ENCODE measurements around the gene FGF14.

FGF14 gene

GRCh38 chr13:101965096-101965495 is 436.8 kb downstream of the FGF14 start:
- no peak overlapping the region for H3K27ac ChIP-seq (ENCODE audit: low read depth, low read length)
- H3K79me2 ChIP-seq (ENCODE audit: control insufficient read depth, low read length), result no peaks in the 10 kb centered on the region
- H3K4me2 ChIP-seq (ENCODE audit: low read length), result no peak overlapping the region
- no peaks in the 10 kb centered on the region for H3K9me3 ChIP-seq (ENCODE audit: control insufficient read depth, insufficient read depth, low read length)
- no peaks in the 10 kb centered on the region for H4K20me1 ChIP-seq (ENCODE audit: control insufficient read depth, insufficient read depth, low read depth, low read length)
- H3K4me3 ChIP-seq (ENCODE audit: low read length), result no peak overlapping the region
- TF ChIP-seq EZH2phosphoT487 (IDR thresholded peaks at IDR 0.05; ENCODE audit: borderline replicate concordance, low read length), result no peak
- no peak for TF ChIP-seq CTCF (IDR thresholded peaks at IDR 0.05; ENCODE audit: low read depth, low read length, poor library complexity, severe bottlenecking)
- no peaks in the 10 kb centered on the region for H3F3A ChIP-seq (ENCODE audit: control insufficient read depth, insufficient read depth)
- no peaks in the 10 kb centered on the region for H3K9me2 ChIP-seq (replicated peaks; ENCODE audit: control insufficient read depth, low read length)
- H3K27me3 ChIP-seq (ENCODE audit: control insufficient read depth, low read length), result no peaks in the 10 kb centered on the region
- H3K36me3 ChIP-seq (ENCODE audit: control insufficient read depth, low read length), result no peaks in the 10 kb centered on the region
- no peaks in the 10 kb centered on the region for H3K4me1 ChIP-seq (ENCODE audit: control insufficient read depth, low read length)

DNA sequence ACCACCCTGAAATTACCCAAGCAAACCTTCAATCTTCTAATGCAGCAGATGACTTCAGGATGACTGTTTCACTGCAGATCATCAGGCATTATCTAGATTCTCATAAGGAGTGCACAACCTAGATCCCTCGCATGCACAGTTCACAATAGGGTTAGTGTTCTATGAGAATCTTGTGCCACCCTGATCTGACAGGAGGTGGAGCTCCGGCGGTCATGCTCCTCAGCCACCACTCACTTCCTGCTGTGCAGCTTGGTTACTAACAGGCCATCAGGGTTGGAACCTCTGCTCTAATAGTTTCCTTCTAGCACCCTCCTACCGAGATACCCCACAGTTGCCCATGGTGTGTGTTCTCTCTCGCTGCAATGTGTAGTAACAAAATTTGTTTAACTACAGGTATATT is 442.8 kb downstream of the FGF14 start:
- H3K4me2 ChIP-seq (ENCODE audit: low read length), result no peak overlapping the region
- H3K27ac ChIP-seq (ENCODE audit: low read depth, low read length), result no peak overlapping the region
- no peaks in the 10 kb centered on the region for H3F3A ChIP-seq (ENCODE audit: control insufficient read depth, insufficient read depth)
- no peaks in the 10 kb centered on the region for H3K27me3 ChIP-seq (ENCODE audit: control insufficient read depth, low read length)
- no peaks in the 10 kb centered on the region for H3K4me1 ChIP-seq (ENCODE audit: control insufficient read depth, low read length)
- H3K36me3 ChIP-seq (ENCODE audit: control insufficient read depth, low read length), result no peaks in the 10 kb centered on the region
- no peak overlapping the region for H3K4me3 ChIP-seq (ENCODE audit: low read length)
- H3K9me3 ChIP-seq (ENCODE audit: control insufficient read depth, insufficient read depth, low read length), result no peaks in the 10 kb centered on the region
- H4K20me1 ChIP-seq (ENCODE audit: control insufficient read depth, insufficient read depth, low read depth, low read length), result no peaks in the 10 kb centered on the region
- no peaks in the 10 kb centered on the region for H3K79me2 ChIP-seq (ENCODE audit: control insufficient read depth, low read length)
- TF ChIP-seq EZH2phosphoT487 (IDR thresholded peaks at IDR 0.05; ENCODE audit: borderline replicate concordance, low read length) (no peak), CTCF (IDR thresholded peaks at IDR 0.05; ENCODE audit: low read depth, low read length, poor library complexity, severe bottlenecking) (no peak)
- H3K9me2 ChIP-seq (replicated peaks; ENCODE audit: control insufficient read depth, low read length), result no peaks in the 10 kb centered on the region

- H4K20me1 ChIP-seq (ENCODE audit: control insufficient read depth, insufficient read depth, low read depth, low read length), result no peaks in the 10 kb centered on the region
- no peaks in the 10 kb centered on the region for H3K27me3 ChIP-seq (ENCODE audit: control insufficient read depth, low read length)
- H3K36me3 ChIP-seq (ENCODE audit: control insufficient read depth, low read length), result no peaks in the 10 kb centered on the region
- no peak overlapping the region for H3K4me3 ChIP-seq (ENCODE audit: low read length)
- no peaks in the 10 kb centered on the region for H3F3A ChIP-seq (ENCODE audit: control insufficient read depth, insufficient read depth)
- H3K4me1 ChIP-seq (ENCODE audit: control insufficient read depth, low read length), result no peaks in the 10 kb centered on the region
- H3K9me2 ChIP-seq (replicated peaks; ENCODE audit: control insufficient read depth, low read length), result no peaks in the 10 kb centered on the region
- TF ChIP-seq CTCF (IDR thresholded peaks at IDR 0.05; ENCODE audit: low read depth, low read length, poor library complexity, severe bottlenecking), result no peak
- no peak overlapping the region for H3K27ac ChIP-seq (ENCODE audit: low read depth, low read length)
- no peaks in the 10 kb centered on the region for H3K79me2 ChIP-seq (ENCODE audit: control insufficient read depth, low read length)
- H3K9me3 ChIP-seq (ENCODE audit: control insufficient read depth, insufficient read depth, low read length), result no peaks in the 10 kb centered on the region
- H3K4me2 ChIP-seq (ENCODE audit: low read length), result no peak overlapping the region
Observed at GRCh38 chr13:101955764-101956163, 446.1 kb downstream of the FGF14 start.

GRCh38 chr13:101951114-101951513 is 450.7 kb downstream of the FGF14 start:
- TF ChIP-seq CTCF (IDR thresholded peaks at IDR 0.05; ENCODE audit: low read depth, low read length, poor library complexity, severe bottlenecking), result no peak
- Histone ChIP-seq H3K36me3 (ENCODE audit: control insufficient read depth, low read length) (no peaks in the 10 kb centered on the region), H3F3A (ENCODE audit: control insufficient read depth, insufficient read depth) (no peaks in the 10 kb centered on the region), H4K20me1 (ENCODE audit: control insufficient read depth, insufficient read depth, low read depth, low read length) (no peaks in the 10 kb centered on the region), H3K27ac (ENCODE audit: low read depth, low read length) (no peak overlapping the region), H3K4me1 (ENCODE audit: control insufficient read depth, low read length) (peaks cover 10% of the 10 kb centered on the region), H3K4me3 (ENCODE audit: low read length) (no peak overlapping the region), H3K79me2 (ENCODE audit: control insufficient read depth, low read length) (no peaks in the 10 kb centered on the region), H3K9me3 (ENCODE audit: control insufficient read depth, insufficient read depth, low read length) (no peaks in the 10 kb centered on the region), H3K9me2 (replicated peaks; ENCODE audit: control insufficient read depth, low read length) (no peaks in the 10 kb centered on the region), H3K4me2 (ENCODE audit: low read length) (no peak overlapping the region), H3K27me3 (ENCODE audit: control insufficient read depth, low read length) (no peaks in the 10 kb centered on the region)

Measured in DOHH2 (cell line).